Lung (tissue), 11 donors: ENCODE data around the gene EXOSC6. TPM values are rescaled to one million over a fixed set of nuclear protein-coding genes. Genes with fewer than 3 reads are reported as not detected.
A peak's percentile ranks its signal among the peaks of the same experiment; 100 is the strongest.
"Not testable (repeated sequence)": the region's sequence is repeated elsewhere in the genome, so short reads cannot be mapped to it uniquely, and the experiment has no call there.

Source experiments
- ATAC-seq: fragments of 200-7000 bp; cut with Tn5 transposase; one replicate; pipeline ENCODE4 v1.9.1; 2020; ENCODE audit warnings: moderate number of reproducible peaks; ENCODE audit not compliant: insufficient read depth, low FRiP score
- DNase-seq, 3 donors: peaks; one replicate each; pipeline ENCODE4 v3.0.0-alpha.2; 2013 to 2017
- H3K27ac ChIP-seq, 2 donors: one replicate each; pipeline ENCODE4 v1.5.1; 2013; ENCODE audit warnings: mild to moderate bottlenecking in 2 of 2, moderate library complexity in 2 of 2, control low read depth in 1 of 2, inconsistent platforms in 1 of 2, low read depth in 1 of 2, low read length in 1 of 2
- H3K27me3 ChIP-seq, 3 donors: one replicate each; pipeline ENCODE4 v1.5.1; 2013; ENCODE audit warnings: low read length in 2 of 3; ENCODE audit not compliant: control insufficient read depth in 3 of 3, insufficient read depth in 3 of 3
- H3K36me3 ChIP-seq, 4 donors: one replicate each; pipeline ENCODE4 v1.5.1; 2013; ENCODE audit warnings: low read length in 4 of 4, mild to moderate bottlenecking in 1 of 4, moderate library complexity in 1 of 4; ENCODE audit not compliant: control insufficient read depth in 4 of 4, insufficient read depth in 4 of 4
- H3K4me1 ChIP-seq, 5 donors: one replicate each; pipeline ENCODE4 v1.5.1; 2013; ENCODE audit warnings: low read length in 5 of 5, mild to moderate bottlenecking in 2 of 5, moderate library complexity in 1 of 5; ENCODE audit not compliant: control insufficient read depth in 5 of 5, insufficient read depth in 5 of 5
- H3K4me3 ChIP-seq: one replicate; pipeline ENCODE4 v1.5.1; 2013; ENCODE audit warnings: mild to moderate bottlenecking, control low read depth, moderate library complexity
- H3K9ac ChIP-seq, 2 donors: one replicate each; pipeline ENCODE4 v1.5.1; 2013; ENCODE audit warnings: low read length in 2 of 2, control low read depth in 1 of 2; ENCODE audit not compliant: insufficient read depth in 1 of 2
- H3K9me3 ChIP-seq, 4 donors: one replicate each; pipeline ENCODE4 v1.5.1; 2013; ENCODE audit warnings: low read length in 3 of 4, mild to moderate bottlenecking in 1 of 4, moderate library complexity in 1 of 4; ENCODE audit not compliant: control insufficient read depth in 4 of 4, insufficient read depth in 3 of 4
- WGBS, 2 donors: extraction: QIAGEN DNeasy Blood & Tissue Kit; methylation state at CpG; one replicate each; pipeline ENCODE4 v1.1.7; 2013; 5-methylcytosine and 5-hydroxymethylcytosine counted together
- polyA plus RNA-seq, 2 donors: library from polyadenylated mRNA; stranded (reverse); fragments of 200-250 nt; gene quantifications; one replicate each; pipeline ENCODE4 v1.2.1, GENCODE V29; 2013
- small RNA-seq: library from RNA; depleted of rRNA; stranded (forward); fragments of <200 nt; gene quantifications from one replicate; pipeline ENCODE3, GENCODE V24; 2014; ENCODE audit warnings: low replicate concordance
- total RNA-seq, 2 donors: library from RNA; depleted of rRNA in 1 of 2; stranded (reverse); fragments of >200 nt in 1 of 2; gene quantifications; one replicate each; pipeline ENCODE4 v1.2.1, GENCODE V29; 2014 to 2021
- donor health status: Bipolar disorder and iron deficiency.
- donor health status: healthy.
- donor health status: DM: yes; HTN: yes; CAD: no.

The EXOSC6 gene
- total and polyA plus RNA-seq, 4 donors, result 7.1 to 28.0 (median 22.7) TPM

DNA sequence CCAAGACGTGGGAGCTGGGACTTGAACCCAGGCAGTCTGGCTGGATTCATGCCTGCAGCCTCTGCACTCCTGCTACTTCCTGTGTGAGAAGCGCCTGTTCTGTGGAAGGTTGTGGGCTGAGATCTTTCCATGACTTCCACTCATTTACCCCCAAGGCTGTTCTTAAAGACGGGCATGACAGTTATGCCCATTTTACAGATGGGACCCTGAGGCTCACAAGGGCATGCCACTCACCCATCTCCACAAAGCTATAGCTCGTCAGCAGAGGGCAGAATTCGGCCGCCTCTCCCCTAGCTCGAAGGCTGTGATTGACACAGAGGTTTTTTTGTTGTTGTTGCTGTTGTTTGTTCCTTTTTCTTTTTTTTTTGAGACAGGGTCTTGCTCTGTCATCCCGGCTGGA lies 51.7 kb downstream of the EXOSC6 start:
- not testable (repeated sequence) for H3K36me3 ChIP-seq, H3K9me3 ChIP-seq, ATAC-seq, H3K27ac ChIP-seq, H3K9ac ChIP-seq, DNase-seq, H3K4me1 ChIP-seq, H3K27me3 ChIP-seq, H3K4me3 ChIP-seq
- 88 to 89% methylated on average over 8 of the region's 8 CpGs for whole genome bisulfite sequencing, 2 donors

- WGBS, 2 donors, result 84 to 91% methylated on average over 9 of the region's 9 CpGs
- not testable (repeated sequence) for H3K4me3 ChIP-seq, H3K27ac ChIP-seq, H3K4me1 ChIP-seq, H3K36me3 ChIP-seq, H3K9ac ChIP-seq, H3K27me3 ChIP-seq, H3K9me3 ChIP-seq, ATAC-seq, DNase-seq
These were observed 52.6 kb downstream of the EXOSC6 start for GRCh38 chr16:70199170-70199569.

DNA sequence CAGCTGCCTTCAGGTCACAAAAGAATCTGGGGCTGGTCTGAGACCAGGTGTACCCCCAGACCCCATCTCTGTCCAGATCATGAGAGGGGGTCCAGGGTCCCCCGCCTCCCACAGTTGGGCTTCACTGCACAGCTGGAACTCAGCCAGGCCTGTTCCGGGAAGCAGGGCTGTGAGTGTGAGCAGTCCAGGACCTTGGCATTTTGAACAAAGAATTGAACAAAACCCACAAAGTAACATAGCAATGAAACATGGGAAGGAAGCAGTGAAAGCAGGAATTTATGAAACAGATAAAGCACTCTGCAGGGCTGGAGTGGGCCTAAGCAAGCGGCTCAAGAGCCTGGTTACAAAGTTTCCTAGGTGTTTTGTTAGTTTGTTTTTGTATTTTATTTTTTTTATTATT lies 53.1 kb downstream of the EXOSC6 start:
- not testable (repeated sequence) for H3K9me3 ChIP-seq, H3K4me3 ChIP-seq, H3K27me3 ChIP-seq, H3K36me3 ChIP-seq, H3K9ac ChIP-seq, ATAC-seq, H3K4me1 ChIP-seq, H3K27ac ChIP-seq
- 40 to 51% methylated on average over 3 of the region's 3 CpGs for WGBS, 2 donors
- peak; percentile 14 to 52 (median 46) for DNase-seq

- ATAC-seq, H3K9ac ChIP-seq: not testable (repeated sequence)
- peak in 1 of 3 donors; percentile 12 for DNase-seq
These were observed 53.5 kb downstream of the EXOSC6 start for GRCh38 chr16:70198230-70198629.

DNA sequence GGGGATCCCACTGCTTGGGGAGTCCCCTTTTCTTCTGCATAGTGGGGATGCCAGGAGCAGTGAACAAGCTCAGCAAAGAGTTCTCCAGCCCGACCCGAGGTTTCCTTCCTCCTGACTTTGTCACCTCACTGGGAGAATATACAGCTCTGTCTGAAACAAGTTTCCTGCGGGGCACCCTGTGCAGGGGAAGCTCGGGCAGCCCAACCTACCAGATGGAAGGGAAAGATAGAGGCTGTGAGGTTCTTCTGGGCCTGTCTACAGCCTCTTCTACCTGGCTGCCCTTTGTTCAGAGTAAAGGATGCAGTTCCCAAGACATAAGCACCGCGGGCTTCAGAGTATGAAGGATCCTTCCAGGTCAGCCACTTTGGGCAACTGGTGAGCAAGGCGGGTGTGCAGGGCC lies 54.1 kb downstream of the EXOSC6 start:
- H3K4me3 ChIP-seq, ATAC-seq, H3K27ac ChIP-seq, DNase-seq, H3K4me1 ChIP-seq, H3K9me3 ChIP-seq, H3K9ac ChIP-seq, H3K27me3 ChIP-seq, H3K36me3 ChIP-seq: not testable (repeated sequence)
- 32 to 49% methylated on average over 7 of the region's 7 CpGs for WGBS, 2 donors

More at GRCh38 chr16:70198230-70198629, 53.5 kb downstream of the EXOSC6 start:
- WGBS, 2 donors, result 72 to 83% methylated on average over 9 of the region's 9 CpGs
- not testable (repeated sequence) for H3K4me3 ChIP-seq, H3K27me3 ChIP-seq, H3K9me3 ChIP-seq, H3K4me1 ChIP-seq, H3K36me3 ChIP-seq, H3K27ac ChIP-seq

Small RNAs within 50 kb of the gene (small RNA-seq; reads per million reads assigned to genes)
- not detected for gene AC009060.2
- not detected for gene RN7SL279P

Other genes starting within 250 kb of the EXOSC6 start
- gene PDPR, start 137.6 kb downstream of the EXOSC6 start, total RNA-seq, result 10 to 100 TPM; 28.2 to 33.6 TPM
- 1 to 10 TPM; 7.2 to 8.6 TPM for gene PDPR, start 137.6 kb downstream of the EXOSC6 start, polyA plus RNA-seq
- gene CLEC18C, start 78.2 kb downstream of the EXOSC6 start, total RNA-seq, result 1 to 10 TPM in 1 of 2 donors, not detected in 1; 1.0 TPM
- gene CLEC18C, start 78.2 kb downstream of the EXOSC6 start, polyA plus RNA-seq, result under 1 TPM; 0.09 to 0.14 TPM
- 100 to 1,000 TPM in 1 of 2 donors, 10 to 100 TPM in 1; 61.3 to 147 TPM for gene AARS1, start 37.6 kb upstream of the EXOSC6 start, total RNA-seq
- gene AARS1, start 37.6 kb upstream of the EXOSC6 start, polyA plus RNA-seq, result 10 to 100 TPM; 46.9 to 73.8 TPM
- gene DDX19B, start 47.2 kb upstream of the EXOSC6 start, total RNA-seq, result 10 to 100 TPM; 27.1 to 27.2 TPM
- 10 to 100 TPM; 23.2 to 32.7 TPM for gene DDX19B, start 47.2 kb upstream of the EXOSC6 start, polyA plus RNA-seq
- gene DDX19A, start 95.0 kb upstream of the EXOSC6 start, total RNA-seq, result 10 to 100 TPM; 27.3 to 38.7 TPM
- gene DDX19A, start 95.0 kb upstream of the EXOSC6 start, polyA plus RNA-seq, result 10 to 100 TPM; 18.9 to 27.4 TPM
- gene ST3GAL2, start 187.2 kb upstream of the EXOSC6 start, total RNA-seq, result 10 to 100 TPM; 33.4 to 37.0 TPM
- 10 to 100 TPM in 1 of 2 donors, 1 to 10 TPM in 1; 8.4 to 27.5 TPM for gene ST3GAL2, start 187.2 kb upstream of the EXOSC6 start, polyA plus RNA-seq
- 10 to 100 TPM; 13.7 to 24.1 TPM for gene FCSK, start 202.7 kb upstream of the EXOSC6 start, total RNA-seq
- 10 to 100 TPM; 12.0 to 14.7 TPM for gene FCSK, start 202.7 kb upstream of the EXOSC6 start, polyA plus RNA-seq